SK-N-SH (cell line): ENCODE results near the gene PKD1. TPM values are rescaled to one million over a fixed set of nuclear protein-coding genes. Genes with fewer than 3 reads are reported as not detected.

Experiments
- CTCF ChIA-PET: fragments of 300-600, 350-600 bp; formaldehyde crosslinking; extraction: SDS; loops from one replicate; lab custom pipeline; 2021; lab: Yijun Ruan, JAX
- POLR2A ChIA-PET: fragments of 350-600 bp; sonication (Branson Sonifier 250); formaldehyde crosslinking; extraction: SDS; loops from one replicate; lab custom pipeline; 2020; ENCODE audit warnings: antibody characterized with exemption, inconsistent platforms; lab: Yijun Ruan, JAX
- DNase-seq: peaks from one replicate; pipeline ENCODE4 v3.0.0; 2012
- H2AFZ ChIP-seq: fragments of 200-600 bp; sonication (generic); 2 replicates; pipeline ENCODE4 v1.8.1; 2016; ENCODE audit warnings: antibody characterized with exemption, mild to moderate bottlenecking, low read depth
- H3F3A ChIP-seq: fragments of 200-600 bp; sonication (generic); replicated peaks from 2 replicates; pipeline ENCODE3; 2016; ENCODE audit warnings: antibody characterized with exemption, mild to moderate bottlenecking; ENCODE audit not compliant: insufficient read depth
- H3K27ac ChIP-seq, 2 experiments: fragments of 200-500 bp in 1 of 2; fragments of 200-600 bp in 1 of 2; sonication (Bioruptor generic) in 1 of 2; sonication (generic), shearing (Covaris generic) in 1 of 2; 2 replicates each; pipeline versions ENCODE4 v1.5.1 to v1.6.1; 2014 to 2016; ENCODE audit warnings: low read depth in 2 of 2, inconsistent platforms in 1 of 2, low read length in 1 of 2, mild to moderate bottlenecking in 1 of 2, mixed read lengths in 1 of 2
- H3K27me3 ChIP-seq: fragments of 200-600 bp; sonication (generic), shearing (Covaris generic); 2 replicates; pipeline ENCODE4 v1.6.1; 2016; ENCODE audit warnings: mixed run types; ENCODE audit not compliant: insufficient read depth
- H3K36me3 ChIP-seq, 2 experiments: fragments of 200-500 bp in 1 of 2; fragments of 200-600 bp in 1 of 2; sonication (Bioruptor generic) in 1 of 2; sonication (generic) in 1 of 2; replicated peaks in 1 of 2; 2 replicates each; pipeline versions ENCODE3 to v1.5.1; 2014 to 2016; ENCODE audit warnings: low read length in 1 of 2, mild to moderate bottlenecking in 1 of 2; ENCODE audit not compliant: insufficient read depth in 2 of 2, control insufficient read depth in 1 of 2
- H3K4me1 ChIP-seq, 2 experiments: fragments of 200-500 bp in 1 of 2; fragments of 200-600 bp in 1 of 2; sonication (Bioruptor generic) in 1 of 2; sonication (generic), shearing (Covaris generic) in 1 of 2; 2 replicates each; pipeline versions ENCODE4 v1.5.1 to v1.6.1; 2014 to 2016; ENCODE audit warnings: low read depth in 1 of 2, low read length in 1 of 2, mixed run types in 1 of 2; ENCODE audit not compliant: insufficient read depth in 2 of 2, control insufficient read depth in 1 of 2
- H3K4me2 ChIP-seq: fragments of 200-600 bp; sonication (generic), shearing (Covaris generic); 2 replicates; pipeline ENCODE4 v1.6.1; 2017; ENCODE audit warnings: mixed run types
- H3K4me3 ChIP-seq, 2 experiments: fragments of 200-500 bp in 1 of 2; fragments of 200-600 bp in 1 of 2; sonication (Bioruptor generic) in 1 of 2; sonication (generic), shearing (Covaris generic) in 1 of 2; 2 replicates each; pipeline versions ENCODE4 v1.5.1 to v1.8.1; 2014 to 2016; ENCODE audit warnings: low read depth in 2 of 2, inconsistent platforms in 1 of 2, low read length in 1 of 2, mild to moderate bottlenecking in 1 of 2, mixed read lengths in 1 of 2, moderate library complexity in 1 of 2
- H3K79me2 ChIP-seq: fragments of 200-600 bp; sonication (generic); 2 replicates; pipeline ENCODE4 v1.8.1; 2017; ENCODE audit warnings: mild to moderate bottlenecking; ENCODE audit not compliant: insufficient read depth
- H3K9ac ChIP-seq: fragments of 200-600 bp; sonication (generic); 2 replicates; pipeline ENCODE4 v1.6.1; 2017; ENCODE audit warnings: mixed run types
- H3K9me2 ChIP-seq: fragments of 200-600 bp; sonication (generic); 2 replicates; pipeline ENCODE4 v1.6.1; 2017; ENCODE audit warnings: mixed run types
- H3K9me3 ChIP-seq: fragments of 200-600 bp; sonication (generic); 2 replicates; pipeline ENCODE4 v1.6.1; 2017; ENCODE audit warnings: mixed run types, mild to moderate bottlenecking, moderate library complexity
- H4K20me1 ChIP-seq: fragments of 200-600 bp; sonication (generic); 2 replicates; pipeline ENCODE4 v1.6.1; 2017; ENCODE audit warnings: mild to moderate bottlenecking, mixed run types; ENCODE audit not compliant: insufficient read depth
- CHD2 ChIP-seq: fragments of 150-350 bp; IDR thresholded peaks from 2 replicates; pipeline ENCODE4 v1.6.1; 2018; ENCODE audit warnings: low read length; ENCODE audit not compliant: partially characterized antibody
- ELF1 ChIP-seq: IDR thresholded peaks from 2 replicates; pipeline ENCODE4 v1.4.0; 2012
- EP300 ChIP-seq, 2 experiments: IDR thresholded peaks; 2 replicates each; pipeline versions ENCODE4 v1.4.0 to v1.6.1; 2012; ENCODE audit warnings: borderline replicate concordance in 1 of 2, low read depth in 1 of 2, low read length in 1 of 2
- FOSL2 ChIP-seq: IDR thresholded peaks from 2 replicates; pipeline ENCODE4 v1.4.0; 2012; ENCODE audit warnings: low read depth, mild to moderate bottlenecking, moderate library complexity, borderline replicate concordance
- GATA2 ChIP-seq: sonication (generic); formaldehyde crosslinking; IDR thresholded peaks from 2 replicates; pipeline ENCODE4 v1.5.0; 2020; ENCODE audit warnings: mild to moderate bottlenecking, missing genetic modification reagents
- IRF3 ChIP-seq: fragments of 150-350 bp; IDR thresholded peaks from 2 replicates; pipeline ENCODE4 v1.6.1; 2016; ENCODE audit warnings: mild to moderate bottlenecking, low read depth, low read length
- MAX ChIP-seq: IDR thresholded peaks from 2 replicates; pipeline ENCODE4 v1.4.0; 2012; ENCODE audit warnings: low read depth
- MEF2A ChIP-seq: IDR thresholded peaks from 2 replicates; pipeline ENCODE4 v1.4.0; 2012; ENCODE audit warnings: low read depth, borderline replicate concordance
- NFIC ChIP-seq: IDR thresholded peaks from 2 replicates; pipeline ENCODE4 v1.4.0; 2012; ENCODE audit warnings: borderline replicate concordance
- NRF1 ChIP-seq: IDR thresholded peaks from 2 replicates; pipeline ENCODE4 v1.6.1; 2012; ENCODE audit warnings: low read depth, mild to moderate bottlenecking, low read length
- POLR2AphosphoS5 ChIP-seq: IDR thresholded peaks from 2 replicates; pipeline ENCODE4 v1.6.1; 2012; ENCODE audit warnings: low read depth, low read length
- RAD21 ChIP-seq: IDR thresholded peaks from 2 replicates; pipeline ENCODE4 v1.6.1; 2012; ENCODE audit warnings: mild to moderate bottlenecking, low read length
- RFX5 ChIP-seq: IDR thresholded peaks from 2 replicates; pipeline ENCODE4 v1.6.1; 2012; ENCODE audit warnings: mild to moderate bottlenecking, improper control_type of control experiment, low read length
- SIN3A ChIP-seq: IDR thresholded peaks from 2 replicates; pipeline ENCODE4 v1.6.1; 2012; ENCODE audit warnings: low read depth, mild to moderate bottlenecking, low read length, moderate library complexity, borderline replicate concordance
- SMC3 ChIP-seq: IDR thresholded peaks from 2 replicates; pipeline ENCODE4 v1.6.1; 2012; ENCODE audit warnings: low read depth, low read length, improper control_type of control experiment
- TCF12 ChIP-seq: IDR thresholded peaks from 2 replicates; pipeline ENCODE4 v1.4.0; 2012
- TEAD4 ChIP-seq: IDR thresholded peaks from 2 replicates; pipeline ENCODE4 v1.4.0; 2012; ENCODE audit warnings: mild to moderate bottlenecking, borderline replicate concordance; ENCODE audit not compliant: insufficient read depth
- USF2 ChIP-seq: fragments of 150-350 bp; IDR thresholded peaks from 2 replicates; pipeline ENCODE4 v1.6.1; 2017; ENCODE audit warnings: antibody characterized with exemption, low read length, low read depth, borderline replicate concordance
- ZBTB33 ChIP-seq: IDR thresholded peaks from 2 replicates; pipeline ENCODE4 v1.4.0; 2012; ENCODE audit warnings: low read depth, borderline replicate concordance
- WGBS: methylation state at CpG from one replicate; pipeline ENCODE4 v1.1.6; 2017; ENCODE audit warnings: low lambda C conversion rate; 5-methylcytosine and 5-hydroxymethylcytosine counted together
- polyA plus RNA-seq, 3 experiments: library from polyadenylated mRNA; depleted of rRNA; stranded (reverse); fragments of >200 nt; gene quantifications; 2 replicates each; pipeline ENCODE4 v1.2.3, GENCODE V29; 2012

The PKD1 gene
- polyA plus RNA-seq, 1 of the 3 experiments (the other 2 are of a cell fraction) = 47.4 TPM

- Histone ChIP-seq H3K4me2 (peak overlapping the region; percentile 95), H3F3A (peaks cover 20% of the 10 kb centered on the region), H3K79me2 (peaks cover 90% of the 10 kb centered on the region), H3K4me1 (peaks cover 23 to 52% of the 10 kb centered on the region in 2 experiments; a peak in 3 of 4 replicates), H3K36me3 (peaks cover 18 to 24% of the 10 kb centered on the region in 2 experiments), H3K9ac (peak overlapping the region; percentile 82; the same call in 1 of the 2 replicates), H3K27me3 (no peaks in the 10 kb centered on the region), H3K9me3 (no peaks in the 10 kb centered on the region), H4K20me1 (peaks cover 78% of the 10 kb centered on the region), H2AFZ (no peak overlapping the region), H3K27ac (peak overlapping the region; percentile 11 to 61; a peak in 2 of 4 replicates), H3K4me3 (peak overlapping the region; percentile 100), H3K9me2 (no peaks in the 10 kb centered on the region)
- TF ChIP-seq USF2 (no peak), POLR2AphosphoS5 (no peak), MAX (no peak)
- CTCF ChIA-PET = no interaction called here
- DNase-seq = no peak
- 77% methylated on average over 5 of the region's 5 CpGs for WGBS
- POLR2A ChIA-PET = no interaction called here
Measured at GRCh38 chr16:2156849-2157224, 21.1 kb upstream of the PKD1 start.

GRCh38 chr16:2155977-2156848, 20.5 kb upstream of the PKD1 start:
- peaks cover 78% of the 10 kb centered on the region for H4K20me1 ChIP-seq
- peak overlapping the region; percentile 82 for H3K9ac ChIP-seq
- peak overlapping the region; percentile 95 for H3K4me2 ChIP-seq
- WGBS = 1% methylated on average over 44 of the region's 47 CpGs
- ChIA-PET CTCF (interaction anchor here (0.6 to 6.9 kb wide), 4 partner anchors 16 to 152 kb away, joined by 3 to 55 read pairs (median 14); partner anchors contain the start of gene ECI1), POLR2A (interaction anchor here (0.6 to 1.8 kb wide), 31 partner anchors 10 to 681 kb away, joined by 3 to 18 read pairs (median 4); partner anchors contain the start of genes CASKIN1, ECI1, FAHD1 and HAGH)
- peak overlapping the region; percentile 37; the same call in 1 of the 2 replicates for H2AFZ ChIP-seq
- peaks cover 24 to 30% of the 10 kb centered on the region in 2 experiments for H3K36me3 ChIP-seq
- H3K9me3 ChIP-seq = no peaks in the 10 kb centered on the region
- H3K27me3 ChIP-seq = no peaks in the 10 kb centered on the region
- H3K27ac ChIP-seq = peak overlapping the region; percentile 61 to 79; a peak in 3 of 4 replicates
- H3K4me3 ChIP-seq = peak overlapping the region; percentile 100
- peaks cover 26% of the 10 kb centered on the region for H3F3A ChIP-seq
- H3K9me2 ChIP-seq = no peaks in the 10 kb centered on the region
- DNase-seq = peak; percentile 58
- H3K4me1 ChIP-seq = peaks cover 29 to 58% of the 10 kb centered on the region in 2 experiments; a peak in 3 of 4 replicates
- TF ChIP-seq RFX5 = no peak
- no peak for TF ChIP-seq FOSL2
- no peak for TF ChIP-seq ELF1
- no peak for TF ChIP-seq SMC3
- no peak for TF ChIP-seq NRF1
- TF ChIP-seq GATA2 (CRISPR knock-in tag) = no peak
- TF ChIP-seq MEF2A = no peak
- no peak for TF ChIP-seq ZBTB33
- TF ChIP-seq IRF3 = no peak
- no peak for TF ChIP-seq NFIC
- TF ChIP-seq USF2 = no peak
- TF ChIP-seq EP300 (IDR thresholded peaks at IDR 0.05; ENCODE audit: borderline replicate concordance in 1 of 2, low read depth in 1 of 2, low read length in 1 of 2) = no peak
- TF ChIP-seq CHD2 = no peak
- no peak for TF ChIP-seq RAD21
- no peak for TF ChIP-seq SIN3A
- no peak for TF ChIP-seq TCF12
- TF ChIP-seq TEAD4 = no peak
- peaks cover 90% of the 10 kb centered on the region for H3K79me2 ChIP-seq
